ENCODE data around the gene PRKG1. TPM values are rescaled to one million over a fixed set of nuclear protein-coding genes. Genes with fewer than 3 reads are reported as not detected.

PRKG1 gene
- total RNA-seq, 1 experiment from 2014 or later = 10.4 TPM

DNA sequence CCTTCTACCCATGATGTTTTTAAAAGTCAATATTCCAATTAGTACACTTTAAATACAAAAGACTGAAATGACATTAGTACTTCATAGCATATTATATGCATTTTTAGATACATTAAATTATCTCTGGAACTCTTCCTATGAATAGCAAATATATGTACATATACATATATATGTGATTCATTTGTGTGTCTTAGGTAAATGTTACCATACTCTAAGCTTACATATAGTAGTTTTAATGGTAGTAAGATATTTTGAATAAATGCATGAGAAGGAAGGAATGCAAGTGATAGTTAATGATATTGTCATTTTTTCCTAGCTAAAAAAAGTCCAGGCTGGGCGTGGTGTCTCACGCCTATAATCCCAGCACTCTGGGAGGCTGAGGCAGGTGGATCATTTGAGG is 671.1 kb downstream of the PRKG1 start:
- Histone ChIP-seq H4K8ac (replicated peaks; ENCODE audit: insufficient read length, low read depth, low read length) (no peak overlapping the region), H2BK20ac (ENCODE audit: low read depth, low read length, poor library complexity, severe bottlenecking) (no peak overlapping the region), H2BK12ac (ENCODE audit: insufficient read length, low read depth, low read length) (no peak overlapping the region), H3K4me2 (ENCODE audit: insufficient read depth, insufficient read length, low read length) (no peak overlapping the region), H4K91ac (ENCODE audit: insufficient read length, low read depth, low read length) (no peak overlapping the region), H2AFZ (ENCODE audit: low read length) (no peak overlapping the region), H3T11ph (ENCODE audit: low read length) (no peak overlapping the region), H4K5ac (ENCODE audit: insufficient read length, low read depth, low read length) (no peak overlapping the region), H2BK120ac (ENCODE audit: low read depth, low read length, poor library complexity, severe bottlenecking) (no peak overlapping the region), H3K9me3 (ENCODE audit: control insufficient read depth, low read depth, low read length) (no peaks in the 10 kb centered on the region), H3K23ac (ENCODE audit: insufficient read length, low read depth, low read length) (no peak overlapping the region), H2BK15ac (ENCODE audit: low read depth, low read length) (no peak overlapping the region), H3K4me1 (ENCODE audit: insufficient read depth, low read length) (peaks cover 4% of the 10 kb centered on the region; the same call in 1 of the 2 replicates), H2BK5ac (ENCODE audit: insufficient read length, low read length) (no peak overlapping the region), H3K14ac (ENCODE audit: insufficient read depth, low read length) (no peak overlapping the region), H3K79me2 (ENCODE audit: insufficient read depth, low read length) (no peaks in the 10 kb centered on the region; the same call in 1 of the 2 replicates), H3K4ac (ENCODE audit: low read depth, low read length) (no peak overlapping the region), H3K27me3 (ENCODE audit: insufficient read depth, low read length) (no peaks in the 10 kb centered on the region), H2AK5ac (ENCODE audit: insufficient read length, low read length) (no peak overlapping the region), H4K20me1 (ENCODE audit: control insufficient read depth, insufficient read depth, insufficient read length) (no peaks in the 10 kb centered on the region), H3K27ac (ENCODE audit: insufficient read length, low read depth, low read length) (no peak overlapping the region), H3K23me2 (ENCODE audit: insufficient read length, low read depth, low read length, poor library complexity, severe bottlenecking) (no peaks in the 10 kb centered on the region), H3K9ac (ENCODE audit: extremely low read depth, insufficient read length, low read length) (no peak overlapping the region), H3K56ac (ENCODE audit: insufficient read length, low read depth, low read length) (no peak overlapping the region), H3K79me1 (ENCODE audit: insufficient read depth, low read depth, low read length, poor library complexity, severe bottlenecking) (no peaks in the 10 kb centered on the region), H3K18ac (ENCODE audit: insufficient read length, low read depth, low read length) (no peak overlapping the region)
- Mint-ChIP-seq H3K4me1 (peaks cover 6 to 12% of the 10 kb centered on the region in 2 experiments), H3K27me3 (ENCODE audit: low read depth) (no peaks in the 10 kb centered on the region), H3K27ac (no peak overlapping the region), H3K36me3 (ENCODE audit: insufficient read depth in 1 of 3, low read depth in 3 of 3) (no peaks in the 10 kb centered on the region), H3K9me3 (no peaks in the 10 kb centered on the region), H3K4me3 (no peak overlapping the region)
- WGBS (ENCODE audit: extremely low coverage, insufficient read length, low lambda C conversion rate) = no CpG with 5 or more reads among the region's 2 CpGs
- DNase-seq = no peak
- TF ChIP-seq CTCF (conservative IDR thresholded peaks at IDR 0.05) = no peak

Data from H9 (cell line).